ENCODE measurements around the gene NPAS3. TPM values are rescaled to one million over a fixed set of nuclear protein-coding genes. Genes with fewer than 3 reads are reported as not detected.

The NPAS3 gene
- total RNA-seq, 2 experiments from 2014 or later, result not detected

GRCh38 chr14:33527023-33527634 lies 588.5 kb downstream of the NPAS3 start:
- CTCF ChIA-PET, result no interaction called here

GRCh38 chr14:33528655-33529054 lies 590.0 kb downstream of the NPAS3 start:
- peaks cover 2% of the 10 kb centered on the region for H3K9me3 Mint-ChIP-seq
- H3K36me3 Mint-ChIP-seq (ENCODE audit: low read depth), result no peaks in the 10 kb centered on the region
- POLR2A ChIA-PET, result interaction anchor here (0.5 to 0.7 kb wide), 2 partner anchors 11 to 212 kb away, joined by 3 to 4 read pairs; no protein-coding TSS in a partner anchor
- TF ChIP-seq CTCF (IDR thresholded peaks at IDR 0.05), result no peak
- ATAC-seq (no peak), DNase-seq (no peak)
- peaks cover 4% of the 10 kb centered on the region for H3K27me3 Mint-ChIP-seq
- no peak overlapping the region for H3K27ac Mint-ChIP-seq
- H3K4me3 Mint-ChIP-seq, result no peak overlapping the region
- intact Hi-C loops (cut with micrococcal nuclease), result no loop called here
- no peaks in the 10 kb centered on the region for H3K4me1 Mint-ChIP-seq (ENCODE audit: low read depth)
- CTCF ChIA-PET, result interaction anchor here (1.4 kb wide), 1 partner anchor 15 kb away, joined by 3 read pairs; no protein-coding TSS in a partner anchor

More at GRCh38 chr14:33527023-33527634, 588.5 kb downstream of the NPAS3 start:
- no peak for TF ChIP-seq CTCF (IDR thresholded peaks at IDR 0.05)
- ATAC-seq (no peak), DNase-seq (no peak)
- no peak overlapping the region for H3K27ac Mint-ChIP-seq
- no peak overlapping the region for H3K4me3 Mint-ChIP-seq
- no peaks in the 10 kb centered on the region for H3K4me1 Mint-ChIP-seq (ENCODE audit: low read depth)
- peaks cover 4% of the 10 kb centered on the region for H3K27me3 Mint-ChIP-seq
- H3K9me3 Mint-ChIP-seq, result peaks cover 2% of the 10 kb centered on the region
- POLR2A ChIA-PET, result no interaction called here
- H3K36me3 Mint-ChIP-seq (ENCODE audit: low read depth), result no peaks in the 10 kb centered on the region
- intact Hi-C loops (cut with micrococcal nuclease), result no loop called here

GRCh38 chr14:33529787-33530757 lies 591.4 kb downstream of the NPAS3 start:
- DNase-seq, result no peak
- ChIA-PET CTCF (interaction anchor here (1.4 kb wide), 1 partner anchor 17 kb away, joined by 3 read pairs; no protein-coding TSS in a partner anchor), POLR2A (no interaction called here)
- Mint-ChIP-seq H3K27me3 (peaks cover 4% of the 10 kb centered on the region), H3K27ac (no peak overlapping the region), H3K9me3 (peaks cover 2% of the 10 kb centered on the region), H3K4me3 (no peak overlapping the region), H3K4me1 (ENCODE audit: low read depth) (no peaks in the 10 kb centered on the region), H3K36me3 (ENCODE audit: low read depth) (no peaks in the 10 kb centered on the region)
- ATAC-seq, result no peak
- intact Hi-C loops (cut with micrococcal nuclease), result no loop called here
- no peak for TF ChIP-seq CTCF (IDR thresholded peaks at IDR 0.05)

- no peak overlapping the region for H3K4me3 Mint-ChIP-seq
- CTCF ChIA-PET, result no interaction called here
- POLR2A ChIA-PET, result no interaction called here
Measured at GRCh38 chr14:33532553-33532952, 593.9 kb downstream of the NPAS3 start.

More at GRCh38 chr14:33532553-33532952, 593.9 kb downstream of the NPAS3 start:
- no peak for ATAC-seq
- H3K4me1 Mint-ChIP-seq (ENCODE audit: low read depth), result no peaks in the 10 kb centered on the region
- H3K27ac Mint-ChIP-seq, result no peak overlapping the region
- no peaks in the 10 kb centered on the region for H3K36me3 Mint-ChIP-seq (ENCODE audit: low read depth)
- H3K9me3 Mint-ChIP-seq, result peaks cover 2% of the 10 kb centered on the region
- no peak for DNase-seq
- H3K27me3 Mint-ChIP-seq, result peaks cover 2% of the 10 kb centered on the region
- intact Hi-C loops (cut with micrococcal nuclease), result no loop called here
- TF ChIP-seq CTCF (IDR thresholded peaks at IDR 0.05), result no peak

Data from activated CD8-positive, alpha-beta T cell treated with anti-CD3 and anti-CD28 coated beads for 36 hours (primary cell).